HUES48 (cell line): ENCODE results near the gene METTL25B.
A peak's percentile ranks its signal among the peaks of the same experiment; 100 is the strongest.
"Not testable (repeated sequence)": the region's sequence is repeated elsewhere in the genome, so short reads cannot be mapped to it uniquely, and the experiment has no call there.

Source experiments
- H3K27ac ChIP-seq: one replicate; pipeline ENCODE4 v1.7.0; 2013; ENCODE audit warnings: low read depth, low read length, inconsistent platforms
- H3K27me3 ChIP-seq: 2 replicates; pipeline ENCODE4 v1.6.1; 2013; ENCODE audit warnings: mild to moderate bottlenecking, low read length; ENCODE audit not compliant: control insufficient read depth, insufficient read depth
- H3K36me3 ChIP-seq: 2 replicates; pipeline ENCODE4 v1.6.1; 2013; ENCODE audit warnings: low read length; ENCODE audit not compliant: control insufficient read depth, insufficient read depth
- H3K4me1 ChIP-seq: 2 replicates; pipeline ENCODE4 v1.6.1; 2013; ENCODE audit warnings: mild to moderate bottlenecking, low read length; ENCODE audit not compliant: control insufficient read depth, insufficient read depth
- H3K4me3 ChIP-seq: 2 replicates; pipeline ENCODE4 v1.5.1; 2013; ENCODE audit warnings: mild to moderate bottlenecking, low read depth, low read length
- H3K9ac ChIP-seq: 2 replicates; pipeline ENCODE4 v1.6.1; 2013; ENCODE audit warnings: mild to moderate bottlenecking, low read depth, low read length, moderate library complexity
- H3K9me3 ChIP-seq: 2 replicates; pipeline ENCODE4 v1.6.1; 2013; ENCODE audit warnings: low read length; ENCODE audit not compliant: control insufficient read depth, insufficient read depth

The METTL25B gene

GRCh38 chr1:156750191-156750672 lies 22.0 kb downstream of the METTL25B start:
- no peaks in the 10 kb centered on the region for H3K27me3 ChIP-seq

GRCh38 chr1:156750711-156751450 lies 22.6 kb downstream of the METTL25B start:
- peak overlapping the region; percentile 96 for H3K4me3 ChIP-seq
- H3K27ac ChIP-seq: peak overlapping the region; percentile 100

More at GRCh38 chr1:156750191-156750672, 22.0 kb downstream of the METTL25B start:
- Histone ChIP-seq H3K4me3 (peak overlapping the region; percentile 96), H3K4me1 (peaks cover 52% of the 10 kb centered on the region), H3K27ac (peak overlapping the region; percentile 100), H3K9ac (peak overlapping the region; percentile 88), H3K9me3 (no peaks in the 10 kb centered on the region), H3K36me3 (peaks cover 10% of the 10 kb centered on the region; the same call in 1 of the 2 replicates)

GRCh38 chr1:156751451-156751756 lies 23.1 kb downstream of the METTL25B start, which contains the start of gene HDGF:
Gene HDGF, minus strand, starts transcription at chr1:156751675. Its CDS starts 246 bp downstream, at chr1:156751429.
- H3K4me1 ChIP-seq: peaks cover 42% of the 10 kb centered on the region

More at GRCh38 chr1:156750711-156751450, 22.6 kb downstream of the METTL25B start:
- no peaks in the 10 kb centered on the region for H3K9me3 ChIP-seq
- peaks cover 4% of the 10 kb centered on the region; the same call in 1 of the 2 replicates for H3K36me3 ChIP-seq
- peak overlapping the region; percentile 88 for H3K9ac ChIP-seq
- peaks cover 47% of the 10 kb centered on the region for H3K4me1 ChIP-seq
- no peaks in the 10 kb centered on the region for H3K27me3 ChIP-seq

GRCh38 chr1:156751757-156752481 lies 23.6 kb downstream of the METTL25B start:
- Histone ChIP-seq H3K9ac (peak overlapping the region; percentile 94), H3K4me1 (peaks cover 39% of the 10 kb centered on the region), H3K36me3 (peaks cover 4% of the 10 kb centered on the region; the same call in 1 of the 2 replicates), H3K4me3 (peak overlapping the region; percentile 96), H3K27ac (peak overlapping the region; percentile 100), H3K27me3 (no peaks in the 10 kb centered on the region), H3K9me3 (no peaks in the 10 kb centered on the region)

More at GRCh38 chr1:156751451-156751756, 23.1 kb downstream of the METTL25B start, which contains the start of gene HDGF:
- Histone ChIP-seq H3K27ac (peak within 1 kb of the TSS; percentile 100), H3K9me3 (no peaks in the 10 kb centered on the region), H3K36me3 (peaks cover 4% of the 10 kb centered on the region; the same call in 1 of the 2 replicates), H3K4me3 (peak within 1 kb of the TSS; percentile 96), H3K27me3 (no peaks in the 10 kb centered on the region), H3K9ac (peak within 1 kb of the TSS; percentile 94)

- peak overlapping the region; percentile 96 for H3K4me3 ChIP-seq
- H3K36me3 ChIP-seq: peaks cover 4% of the 10 kb centered on the region; the same call in 1 of the 2 replicates
- H3K27ac ChIP-seq: no peak overlapping the region
- H3K4me1 ChIP-seq: peaks cover 32% of the 10 kb centered on the region
- no peak overlapping the region for H3K9ac ChIP-seq
- H3K27me3 ChIP-seq: no peaks in the 10 kb centered on the region
- no peaks in the 10 kb centered on the region for H3K9me3 ChIP-seq
These were observed 24.7 kb downstream of the METTL25B start for GRCh38 chr1:156752843-156753482.

- no peak overlapping the region for H3K4me3 ChIP-seq
- H3K36me3 ChIP-seq: peaks cover 4% of the 10 kb centered on the region; the same call in 1 of the 2 replicates
- H3K9ac ChIP-seq: no peak overlapping the region
These were observed 25.9 kb downstream of the METTL25B start for GRCh38 chr1:156754219-156754618.

GRCh38 chr1:156755527-156755950 lies 27.3 kb downstream of the METTL25B start:
- Histone ChIP-seq H3K36me3 (no peaks in the 10 kb centered on the region), H3K9ac (no peak overlapping the region), H3K9me3 (no peaks in the 10 kb centered on the region), H3K4me3 (no peak overlapping the region), H3K27me3 (no peaks in the 10 kb centered on the region), H3K27ac (no peak overlapping the region), H3K4me1 (peaks cover 9% of the 10 kb centered on the region)

More at GRCh38 chr1:156754219-156754618, 25.9 kb downstream of the METTL25B start:
- no peak overlapping the region for H3K27ac ChIP-seq
- H3K9me3 ChIP-seq: no peaks in the 10 kb centered on the region
- H3K4me1 ChIP-seq: peaks cover 19% of the 10 kb centered on the region
- no peaks in the 10 kb centered on the region for H3K27me3 ChIP-seq

GRCh38 chr1:156756355-156756754 lies 28.1 kb downstream of the METTL25B start:
- Histone ChIP-seq H3K9ac (no peak overlapping the region), H3K36me3 (no peaks in the 10 kb centered on the region), H3K4me3 (no peak overlapping the region), H3K27me3 (no peaks in the 10 kb centered on the region), H3K27ac (no peak overlapping the region), H3K4me1 (peaks cover 9% of the 10 kb centered on the region), H3K9me3 (no peaks in the 10 kb centered on the region)

GRCh38 chr1:156757572-156758253 lies 29.4 kb downstream of the METTL25B start:
- not testable (repeated sequence) for H3K27ac ChIP-seq, H3K36me3 ChIP-seq, H3K9ac ChIP-seq, H3K4me1 ChIP-seq, H3K4me3 ChIP-seq, H3K9me3 ChIP-seq, H3K27me3 ChIP-seq

- Histone ChIP-seq H3K36me3 (no peaks in the 10 kb centered on the region), H3K4me3 (no peak overlapping the region), H3K9ac (no peak overlapping the region), H3K9me3 (no peaks in the 10 kb centered on the region), H3K4me1 (no peaks in the 10 kb centered on the region; the same call in 1 of the 2 replicates), H3K27me3 (no peaks in the 10 kb centered on the region), H3K27ac (no peak overlapping the region)
These were observed 32.0 kb downstream of the METTL25B start for GRCh38 chr1:156760092-156760795.
